Common myeloid progenitor, CD34-positive (primary cell): ENCODE measurements around the gene MED27.

Experiments used
- CTCF ChIA-PET: fragments of 350-600 bp; sonication (Branson Sonifier 250); formaldehyde crosslinking; loops from one replicate; lab custom pipeline; 2021; ENCODE audit warnings: antibody characterized with exemption; lab: Charles Lee
- POLR2A ChIA-PET: fragments of 350-600 bp; sonication (Branson Sonifier 250); formaldehyde crosslinking; loops from one replicate; lab custom pipeline; 2021; ENCODE audit warnings: antibody characterized with exemption; lab: Charles Lee
- DNase-seq, 3 donors: peaks; one replicate each; pipeline versions ENCODE4 v3.0.0 to v3.0.0-alpha.2; 2013
- H3K27ac ChIP-seq, 2 experiments: 1 replicate in 1 of 2; 2 replicates in 1 of 2; pipeline ENCODE4 v1.7.0; 2013; ENCODE audit warnings: inconsistent platforms in 2 of 2, low read length in 2 of 2, mild to moderate bottlenecking in 2 of 2, low read depth in 1 of 2, moderate library complexity in 1 of 2; ENCODE audit not compliant: severe bottlenecking in 2 of 2, insufficient read depth in 1 of 2, poor library complexity in 1 of 2
- H3K27me3 ChIP-seq, 5 experiments: replicated peaks in 2 of 5; 1 replicate in 3 of 5; 2 replicates in 2 of 5; pipeline versions ENCODE4 v1.6.1 to v1.7.0; 2013; ENCODE audit warnings: low read length in 4 of 5, mild to moderate bottlenecking in 2 of 5, moderate library complexity in 2 of 5, inconsistent platforms in 1 of 5; ENCODE audit not compliant: insufficient read depth in 5 of 5, control insufficient read depth in 4 of 5
- H3K36me3 ChIP-seq, 4 experiments: 1 replicate in 2 of 4; 2 replicates in 2 of 4; pipeline versions ENCODE4 v1.6.1 to v1.7.0; 2013; ENCODE audit warnings: low read length in 3 of 4, control low read depth in 1 of 4, mild to moderate bottlenecking in 1 of 4; ENCODE audit not compliant: control insufficient read depth in 4 of 4, insufficient read depth in 4 of 4
- H3K4me1 ChIP-seq, 4 experiments: 1 replicate in 3 of 4; 2 replicates in 1 of 4; pipeline versions ENCODE4 v1.6.1 to v1.7.1; 2013; ENCODE audit warnings: low read length in 3 of 4, mild to moderate bottlenecking in 3 of 4, control low read depth in 1 of 4, inconsistent platforms in 1 of 4, moderate library complexity in 1 of 4; ENCODE audit not compliant: control insufficient read depth in 4 of 4, insufficient read depth in 4 of 4; ENCODE audit errors: control extremely low read depth in 1 of 4
- H3K4me3 ChIP-seq, 7 experiments: 1 replicate in 4 of 7; 2 replicates in 3 of 7; pipeline versions ENCODE4 v1.5.1 to v1.7.0; 2013; ENCODE audit warnings: mild to moderate bottlenecking in 7 of 7, low read length in 6 of 7, moderate library complexity in 6 of 7, inconsistent platforms in 2 of 7, low read depth in 2 of 7, control low read depth in 1 of 7; ENCODE audit not compliant: insufficient read depth in 4 of 7, control insufficient read depth in 1 of 7; ENCODE audit errors: extremely low read depth in 1 of 7
- H3K9me3 ChIP-seq, 5 experiments: 1 replicate in 4 of 5; 2 replicates in 1 of 5; pipeline versions ENCODE4 v1.6.1 to v1.7.1; 2013; ENCODE audit warnings: low read length in 4 of 5, mild to moderate bottlenecking in 2 of 5, inconsistent platforms in 1 of 5, low read depth in 1 of 5, moderate library complexity in 1 of 5; ENCODE audit not compliant: control insufficient read depth in 4 of 5, insufficient read depth in 2 of 5; ENCODE audit errors: control extremely low read depth in 1 of 5
- WGBS: methylation state at CpG from one replicate; pipeline ENCODE4 v1.1.5; 2013; ENCODE audit not compliant: insufficient coverage; 5-methylcytosine and 5-hydroxymethylcytosine counted together

MED27 gene

GRCh38 chr9:131887680-131888079, 192.0 kb downstream of the MED27 start:
- POLR2A ChIA-PET = no interaction called here
- 93% methylated on average over 2 of the region's 2 CpGs for WGBS
- no peaks in the 10 kb centered on the region for H3K27me3 ChIP-seq
- no peak overlapping the region for H3K4me3 ChIP-seq
- H3K4me1 ChIP-seq = no peaks in the 10 kb centered on the region
- peaks cover 0 to 11% (median 7%) of the 10 kb centered on the region in 4 experiments for H3K36me3 ChIP-seq
- no peak overlapping the region for H3K27ac ChIP-seq
- no peaks in the 10 kb centered on the region for H3K9me3 ChIP-seq
- no peak for DNase-seq
- CTCF ChIA-PET = no interaction called here

- WGBS = 100% methylated on average over 1 of the region's 2 CpGs
- no peak overlapping the region for H3K4me3 ChIP-seq
- CTCF ChIA-PET = no interaction called here
- H3K27ac ChIP-seq = no peak overlapping the region
- H3K27me3 ChIP-seq = no peaks in the 10 kb centered on the region
- H3K4me1 ChIP-seq = no peaks in the 10 kb centered on the region
- POLR2A ChIA-PET = no interaction called here
- peaks cover 0 to 7% (median 7%) of the 10 kb centered on the region in 4 experiments for H3K36me3 ChIP-seq
- no peaks in the 10 kb centered on the region for H3K9me3 ChIP-seq
- no peak for DNase-seq
Measured at GRCh38 chr9:131886826-131887225, 192.8 kb downstream of the MED27 start.

GRCh38 chr9:131885144-131885609, 194.5 kb downstream of the MED27 start:
- H3K4me3 ChIP-seq = no peak overlapping the region
- peaks cover 0 to 2% (median 0%) of the 10 kb centered on the region in 4 experiments for H3K36me3 ChIP-seq
- H3K27me3 ChIP-seq = no peaks in the 10 kb centered on the region
- CTCF ChIA-PET = no interaction called here
- no peak for DNase-seq
- POLR2A ChIA-PET = no interaction called here
- H3K4me1 ChIP-seq = peaks cover 0 to 7% (median 2%) of the 10 kb centered on the region in 4 experiments
- 90% methylated on average over 2 of the region's 6 CpGs for WGBS
- no peaks in the 10 kb centered on the region for H3K9me3 ChIP-seq
- H3K27ac ChIP-seq = no peak overlapping the region

- Histone ChIP-seq H3K27ac (no peak overlapping the region), H3K4me3 (no peak overlapping the region), H3K4me1 (peaks cover 2 to 17% (median 10%) of the 10 kb centered on the region in 4 experiments), H3K27me3 (no peaks in the 10 kb centered on the region), H3K9me3 (no peaks in the 10 kb centered on the region), H3K36me3 (no peaks in the 10 kb centered on the region)
- CTCF ChIA-PET = no interaction called here
- POLR2A ChIA-PET = no interaction called here
- WGBS = no CpG with 5 or more reads among the region's 1 CpG
- DNase-seq = no peak
Measured at GRCh38 chr9:131884222-131884621, 195.4 kb downstream of the MED27 start.

- Histone ChIP-seq H3K27ac (no peak overlapping the region), H3K4me3 (no peak overlapping the region), H3K4me1 (peaks cover 2 to 34% (median 22%) of the 10 kb centered on the region in 4 experiments), H3K36me3 (no peaks in the 10 kb centered on the region), H3K27me3 (no peaks in the 10 kb centered on the region), H3K9me3 (no peaks in the 10 kb centered on the region)
- 89% methylated on average over 4 of the region's 4 CpGs for WGBS
- ChIA-PET CTCF (no interaction called here), POLR2A (no interaction called here)
- no peak for DNase-seq
Measured at GRCh38 chr9:131880833-131881583, 198.7 kb downstream of the MED27 start.

- H3K4me3 ChIP-seq = no peak overlapping the region
- no peaks in the 10 kb centered on the region for H3K27me3 ChIP-seq
- H3K36me3 ChIP-seq = peaks cover 0 to under 1% (median 0%) of the 10 kb centered on the region in 4 experiments
- no peaks in the 10 kb centered on the region for H3K9me3 ChIP-seq
- no peak for DNase-seq
- ChIA-PET CTCF (no interaction called here), POLR2A (no interaction called here)
- peaks cover 2 to 34% (median 25%) of the 10 kb centered on the region in 4 experiments for H3K4me1 ChIP-seq
- 97% methylated on average over 5 of the region's 13 CpGs for WGBS
- H3K27ac ChIP-seq = no peak overlapping the region
Measured at GRCh38 chr9:131879911-131880290, 199.8 kb downstream of the MED27 start.

GRCh38 chr9:131879181-131879910, 200.3 kb downstream of the MED27 start:
- no peak overlapping the region for H3K4me3 ChIP-seq
- H3K36me3 ChIP-seq = peaks cover 0 to 2% (median 0%) of the 10 kb centered on the region in 4 experiments
- POLR2A ChIA-PET = no interaction called here
- WGBS = 39% methylated on average over 8 of the region's 11 CpGs
- H3K27me3 ChIP-seq = no peaks in the 10 kb centered on the region
- peak; percentile 21 to 84 (median 82) for DNase-seq
- no peak overlapping the region for H3K27ac ChIP-seq
- no peaks in the 10 kb centered on the region for H3K9me3 ChIP-seq
- peaks cover 2 to 34% (median 25%) of the 10 kb centered on the region in 4 experiments for H3K4me1 ChIP-seq
- CTCF ChIA-PET = no interaction called here
